HG03280 (cell line): ENCODE measurements around the gene SGMS1.
"Not testable (repeated sequence)": the region's sequence is repeated elsewhere in the genome, so short reads cannot be mapped to it uniquely, and the experiment has no call there.

Experiments used
- ATAC-seq: cut with Tn5 transposase; IDR thresholded peaks from one replicate; pipeline ENCODE4 v1.9.1; 2021; ENCODE audit warnings: mild to moderate bottlenecking, moderate library complexity; ENCODE audit not compliant: unreplicated experiment

SGMS1 gene

DNA sequence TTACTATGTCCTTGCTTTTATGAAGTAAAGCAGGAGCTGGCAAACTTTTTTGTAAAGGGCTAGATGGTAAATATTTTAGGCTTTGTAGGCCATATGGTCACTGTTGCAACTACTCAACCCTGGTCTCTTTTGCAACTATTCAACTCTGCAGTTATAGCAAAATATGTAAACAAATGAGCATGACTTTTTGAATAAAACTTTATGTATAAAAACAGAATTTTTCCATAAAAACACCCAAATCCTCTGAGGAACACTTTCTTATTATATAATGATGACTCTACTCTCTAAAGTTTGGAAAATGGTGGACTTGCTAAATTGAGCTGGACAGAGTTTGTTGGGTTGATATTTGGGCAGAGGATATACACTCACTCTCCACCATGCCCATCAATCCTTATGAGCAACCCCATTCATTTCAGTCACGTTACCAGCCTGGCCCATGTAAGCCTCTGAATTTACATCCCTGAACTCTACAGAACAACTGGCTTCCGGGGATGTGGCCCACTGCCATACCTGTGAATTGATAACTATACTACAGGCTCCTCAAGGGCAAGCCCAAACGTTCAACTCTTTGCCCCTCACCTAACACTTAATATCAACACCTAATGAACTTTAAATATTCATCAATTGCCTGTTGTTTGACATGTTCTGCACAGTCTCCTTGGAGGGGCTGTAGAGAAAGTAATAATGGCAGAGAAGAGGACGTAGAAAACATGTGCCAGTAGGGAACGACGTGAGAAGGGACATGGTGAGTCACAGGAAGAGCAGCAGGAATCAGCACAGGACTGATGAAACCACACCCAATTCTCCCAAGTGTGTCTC is 37.6 kb downstream of the SGMS1 start:
- ATAC-seq = no peak

DNA sequence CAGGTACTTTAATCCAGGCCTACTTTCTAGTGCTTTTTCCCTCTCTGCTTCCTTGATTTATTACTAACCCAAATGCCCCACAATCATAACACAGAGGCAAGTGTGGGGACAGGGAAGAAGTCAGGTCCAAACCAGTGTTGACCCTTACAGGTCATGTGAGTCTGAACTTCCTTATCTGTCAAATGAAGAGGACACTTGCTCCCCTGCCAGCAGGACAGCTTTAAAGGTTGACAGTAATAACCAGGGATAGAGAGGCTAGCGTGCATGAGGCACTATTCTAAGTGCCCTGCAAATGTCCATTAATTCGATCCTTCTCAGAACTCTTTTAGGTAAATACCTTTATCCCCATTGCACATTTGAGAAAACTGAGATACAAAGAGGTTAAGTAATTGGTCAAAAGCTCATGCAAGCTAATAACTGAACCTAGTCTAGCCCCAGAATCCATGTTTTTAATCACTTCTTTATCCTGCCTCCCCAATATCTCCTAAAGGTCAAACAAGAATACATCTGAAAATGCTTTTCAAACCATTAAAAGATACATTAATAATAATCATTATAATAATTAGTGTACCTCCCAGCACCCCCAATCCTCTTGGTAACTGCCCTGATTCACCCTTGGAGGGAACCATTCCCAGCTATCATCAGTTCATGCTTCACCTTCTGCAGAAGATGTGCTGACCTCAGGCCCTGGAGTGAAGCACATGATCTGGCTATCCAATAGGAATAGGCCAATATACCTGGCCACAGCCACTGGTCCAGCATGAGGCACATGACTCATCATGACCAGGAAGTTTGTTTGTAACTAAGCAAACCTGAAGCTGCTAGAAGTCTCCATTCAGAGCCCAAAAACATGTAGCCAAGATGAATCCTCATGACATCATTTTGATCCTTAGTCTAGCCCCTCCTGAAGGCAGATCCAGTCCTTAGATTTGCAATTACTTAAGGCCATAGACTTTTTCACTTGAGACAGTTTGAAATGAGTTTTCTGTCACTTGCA is 40.7 kb downstream of the SGMS1 start:
- ATAC-seq = no peak

GRCh38 chr10:50582046-50582445 is 41.7 kb downstream of the SGMS1 start:
- ATAC-seq = no peak

GRCh38 chr10:50580262-50580891 is 43.4 kb downstream of the SGMS1 start:
- no peak for ATAC-seq

GRCh38 chr10:50579491-50580261 is 44.1 kb downstream of the SGMS1 start:
- no peak for ATAC-seq

DNA sequence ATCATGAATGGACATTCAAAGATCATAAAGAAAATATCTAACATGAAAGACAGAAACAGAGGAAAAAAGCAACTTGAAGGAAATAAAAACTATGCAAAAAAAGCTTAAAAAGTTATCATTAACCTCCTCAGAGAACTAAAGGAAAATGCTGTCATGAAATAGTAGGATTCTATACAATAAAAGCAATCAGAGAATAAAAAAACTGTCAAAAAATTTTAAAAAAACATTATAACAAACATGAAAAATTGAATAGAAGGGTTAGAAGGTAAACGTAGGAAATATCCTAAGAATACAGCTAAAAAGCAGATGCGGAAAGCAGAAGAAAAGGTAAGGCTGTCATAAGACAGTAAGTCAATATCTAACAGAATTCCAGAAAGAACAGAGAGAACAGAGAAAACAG is 44.8 kb downstream of the SGMS1 start:
- no peak for ATAC-seq

DNA sequence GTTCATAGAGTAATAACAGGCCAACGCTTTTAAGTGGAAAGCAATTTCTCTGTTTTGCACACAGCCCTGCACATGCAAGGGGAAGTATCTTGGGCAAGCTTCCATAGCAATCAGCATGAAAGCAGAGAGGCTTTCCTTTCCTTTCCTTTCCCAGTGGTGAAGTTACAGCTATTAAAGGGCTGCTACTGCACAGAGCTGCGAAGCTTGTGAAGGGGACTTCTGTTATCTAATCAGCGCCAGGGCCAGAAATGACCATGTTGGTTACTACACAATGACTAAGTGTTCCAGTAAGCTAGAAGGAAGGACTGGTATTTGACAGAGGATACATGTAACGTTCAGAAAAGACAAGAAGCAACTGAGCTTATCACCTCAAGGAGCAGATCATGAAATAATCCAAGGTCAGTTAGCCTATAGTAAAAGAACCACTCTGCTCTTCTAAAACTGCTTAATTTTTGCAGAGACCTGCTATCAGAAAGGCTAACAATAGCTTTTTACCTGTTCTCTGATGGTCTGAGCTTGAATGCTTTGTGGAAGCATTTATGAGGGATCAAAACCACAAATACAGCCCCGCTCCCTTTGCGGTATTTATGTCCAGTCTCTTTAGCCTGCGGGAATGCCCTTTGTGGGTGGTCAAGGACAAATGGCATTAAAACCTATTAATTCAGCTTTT is 45.9 kb downstream of the SGMS1 start:
- no peak for ATAC-seq

GRCh38 chr10:50577010-50577409 is 46.7 kb downstream of the SGMS1 start:
- no peak for ATAC-seq

- no peak for ATAC-seq
These were observed 47.4 kb downstream of the SGMS1 start for GRCh38 chr10:50576245-50576815.

DNA sequence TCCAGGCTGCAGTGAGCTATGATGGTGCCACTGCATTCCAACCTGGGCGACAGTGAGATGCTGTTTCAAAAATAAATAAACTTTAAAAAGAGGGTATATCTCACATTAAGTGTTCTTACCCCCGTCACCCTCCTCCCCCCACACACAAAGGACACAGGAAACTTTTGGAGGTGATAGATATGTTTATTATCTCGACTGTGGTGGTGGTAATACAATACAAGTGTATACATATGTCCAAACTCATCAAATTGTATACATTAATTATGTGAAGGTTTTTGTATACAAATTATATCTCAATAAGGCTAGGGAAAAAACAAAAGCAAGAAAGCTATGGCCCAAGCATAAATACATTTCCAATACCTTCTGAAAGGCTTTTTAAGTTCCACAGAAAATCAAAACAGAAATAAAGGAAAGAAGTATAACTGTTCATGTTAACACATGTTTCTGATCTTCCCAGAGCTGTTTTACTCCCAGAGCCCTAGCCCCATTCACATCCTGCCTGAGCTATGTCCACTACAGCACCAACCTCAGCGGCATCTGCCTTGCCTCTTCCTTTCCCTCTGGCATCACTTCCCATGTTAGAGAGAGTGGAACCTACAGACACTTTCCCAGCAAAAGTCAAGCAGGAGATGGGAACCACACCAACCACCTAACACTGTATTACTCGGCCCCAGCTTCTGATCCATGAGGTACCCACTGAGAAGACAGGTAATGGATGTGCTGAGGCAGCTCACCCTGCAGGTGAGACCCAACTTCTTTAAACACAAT is 48.1 kb downstream of the SGMS1 start:
- no peak for ATAC-seq

DNA sequence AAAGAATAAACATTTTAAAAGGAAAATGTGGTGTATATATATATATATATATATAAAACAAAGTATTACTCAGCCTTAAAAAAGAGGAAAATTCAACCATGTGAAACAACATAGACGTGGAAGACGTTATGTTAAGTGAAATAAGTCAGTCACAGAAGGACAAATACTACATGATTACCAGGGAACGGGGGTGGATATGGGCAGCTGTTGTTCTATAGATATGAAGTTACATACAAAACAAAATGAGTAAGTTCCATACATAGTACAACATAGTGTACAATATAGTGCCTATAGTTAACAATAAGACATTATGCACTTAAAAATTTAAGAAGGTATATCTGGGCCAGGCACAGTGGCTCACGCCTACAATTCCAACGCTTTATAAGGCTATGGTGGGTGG is 48.8 kb downstream of the SGMS1 start:
- no peak for ATAC-seq

GRCh38 chr10:50574305-50574704 is 49.5 kb downstream of the SGMS1 start:
- ATAC-seq = no peak

- ATAC-seq = no peak
These were observed 51.7 kb downstream of the SGMS1 start for GRCh38 chr10:50572017-50572491.

DNA sequence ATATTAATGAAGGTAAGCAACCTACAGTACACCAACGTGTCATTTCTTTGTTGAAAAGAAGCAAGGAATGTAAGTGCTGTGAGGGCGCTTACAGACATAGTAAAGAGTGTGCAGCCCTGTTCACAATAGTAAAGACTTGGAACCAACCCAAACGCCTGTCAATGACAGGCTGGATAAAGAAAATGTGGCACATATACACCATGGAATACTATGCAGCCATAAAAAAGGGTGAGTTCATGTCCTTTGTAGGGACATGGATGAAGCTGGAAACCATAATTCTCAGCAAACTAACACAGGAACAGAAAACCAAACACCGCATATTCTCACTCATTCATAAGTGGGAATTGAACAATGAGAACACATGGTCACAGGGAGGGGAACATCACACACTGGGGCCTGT is 55.0 kb downstream of the SGMS1 start:
- ATAC-seq = not testable (repeated sequence)

GRCh38 chr10:50567384-50567783 is 56.4 kb downstream of the SGMS1 start:
- ATAC-seq = no peak

- no peak for ATAC-seq
These were observed 57.6 kb downstream of the SGMS1 start for GRCh38 chr10:50566150-50566549.

- ATAC-seq = no peak
These were observed 58.3 kb downstream of the SGMS1 start for GRCh38 chr10:50565301-50566083.

- no peak for ATAC-seq
These were observed 59.9 kb downstream of the SGMS1 start for GRCh38 chr10:50563906-50564305.
